Diencephalon (tissue), 1 donor: ENCODE results near the gene FANCD2OS. TPM values are rescaled to one million over a fixed set of nuclear protein-coding genes. Genes with fewer than 3 reads are reported as not detected.

Experiments used
- total RNA-seq: library from RNA; depleted of rRNA; stranded (reverse); fragments of >200 nt; gene quantifications from one replicate; pipeline ENCODE4 v1.2.3, GENCODE V29; 2014

FANCD2OS gene
- not detected for total RNA-seq

GRCh38 chr3:10108091-10108490 lies at the start of gene FANCD2OS:
FANCD2OS (minus strand) TSS chr3:10108255; CDS start chr3:10104774, 3,481 bp downstream.

GRCh38 chr3:10115326-10116137 lies 7.5 kb upstream of the FANCD2OS start, which contains the start of gene BRK1:
BRK1 (plus strand) TSS chr3:10115675; CDS start chr3:10115702, 27 bp downstream.

Other genes starting within 250 kb of the FANCD2OS start
- gene CIDEC, start 228.0 kb downstream of the FANCD2OS start, total RNA-seq, result not detected
- 20.1 TPM for gene JAGN1, start 217.6 kb downstream of the FANCD2OS start, total RNA-seq
- gene IL17RE, start 205.4 kb downstream of the FANCD2OS start, total RNA-seq, result 1.4 TPM
- 4.8 TPM for gene IL17RC, start 191.2 kb downstream of the FANCD2OS start, total RNA-seq
- 27.2 TPM for gene CRELD1, start 174.4 kb downstream of the FANCD2OS start, total RNA-seq
- gene PRRT3, start 155.8 kb downstream of the FANCD2OS start, total RNA-seq, result 9.9 TPM
- 51.2 TPM for gene EMC3, start 121.4 kb downstream of the FANCD2OS start, total RNA-seq
- gene FANCD2, start 81.8 kb downstream of the FANCD2OS start, total RNA-seq, result 7.2 TPM
- gene BRK1, start 7.4 kb upstream of the FANCD2OS start, total RNA-seq, result 99.4 TPM
- gene VHL, start 33.5 kb upstream of the FANCD2OS start, total RNA-seq, result 92.7 TPM
- gene IRAK2, start 56.7 kb upstream of the FANCD2OS start, total RNA-seq, result 6.0 TPM
- gene TATDN2, start 140.2 kb upstream of the FANCD2OS start, total RNA-seq, result 39.4 TPM
- not detected for gene GHRL, start 184.7 kb upstream of the FANCD2OS start, total RNA-seq
- gene SEC13, start 212.9 kb upstream of the FANCD2OS start, total RNA-seq, result 61.4 TPM